GM19467 (cell line): ENCODE data around the gene DMRT1.
"Not testable (repeated sequence)": the region's sequence is repeated elsewhere in the genome, so short reads cannot be mapped to it uniquely, and the experiment has no call there.

Experiments
- ATAC-seq: cut with Tn5 transposase; IDR thresholded peaks from one replicate; pipeline ENCODE4 v1.9.1; 2021; ENCODE audit warnings: mild to moderate bottlenecking, moderate library complexity; ENCODE audit not compliant: unreplicated experiment

Gene DMRT1

DNA sequence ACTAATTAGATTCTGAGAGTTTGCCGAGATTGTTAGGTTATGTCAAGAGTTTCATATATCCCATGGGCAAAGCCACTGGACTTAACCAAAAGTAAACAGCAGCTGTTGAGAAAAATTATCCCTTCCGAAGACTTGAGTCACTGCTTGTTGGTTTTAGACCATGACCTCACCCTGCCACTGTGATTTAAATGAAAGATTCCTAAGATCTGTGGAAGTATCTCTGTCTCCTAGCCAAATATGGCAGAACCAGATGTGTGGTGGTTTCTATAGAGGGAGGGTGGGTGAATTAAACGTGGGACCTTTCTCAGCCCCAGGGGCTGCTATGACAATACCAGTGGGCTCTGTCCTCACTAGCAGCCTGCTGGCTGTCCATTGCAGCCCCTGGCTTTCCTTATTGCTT lies 154.3 kb downstream of the DMRT1 start:
- ATAC-seq: no peak

DNA sequence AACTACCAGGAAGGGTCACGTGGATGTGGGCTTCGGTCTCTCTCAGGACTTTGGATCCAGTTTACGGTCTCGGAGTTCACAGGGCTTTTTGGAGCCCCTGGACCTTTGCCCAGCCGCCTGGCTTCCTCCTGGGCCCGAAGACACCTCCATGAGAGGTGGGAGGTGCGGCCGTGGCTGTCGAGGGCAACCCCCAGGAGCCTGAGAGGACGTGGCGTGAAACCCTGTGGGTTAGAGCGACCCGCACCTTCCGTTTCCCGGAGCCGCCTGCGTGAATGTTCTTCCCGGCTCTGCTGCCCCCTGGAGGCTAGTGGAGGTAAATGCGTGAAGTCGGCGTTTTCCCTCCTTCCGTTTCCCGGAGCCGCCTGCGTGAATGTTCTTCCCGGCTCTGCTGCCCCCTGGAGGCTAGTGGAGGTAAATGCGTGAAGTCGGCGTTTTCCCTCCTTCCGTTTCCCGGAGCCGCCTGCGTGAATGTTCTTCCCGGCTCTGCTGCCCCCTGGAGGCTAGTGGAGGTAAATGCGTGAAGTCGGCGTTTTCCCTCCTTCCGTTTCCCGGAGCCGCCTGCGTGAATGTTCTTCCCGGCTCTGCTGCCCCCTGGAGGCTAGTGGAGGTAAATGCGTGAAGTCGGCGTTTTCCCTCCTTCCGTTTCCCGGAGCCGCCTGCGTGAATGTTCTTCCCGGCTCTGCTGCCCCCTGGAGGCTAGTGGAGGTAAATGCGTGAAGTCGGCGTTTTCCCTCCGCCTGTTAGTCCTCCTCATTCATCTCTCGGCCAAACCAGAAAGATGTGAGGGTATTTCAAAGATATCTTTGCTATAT lies 157.0 kb downstream of the DMRT1 start:
- ATAC-seq: not testable (repeated sequence)

- ATAC-seq: no peak
Observed at GRCh38 chr9:1001838-1002237, 160.3 kb downstream of the DMRT1 start.

GRCh38 chr9:1002678-1003077 lies 161.2 kb downstream of the DMRT1 start:
- no peak for ATAC-seq

DNA sequence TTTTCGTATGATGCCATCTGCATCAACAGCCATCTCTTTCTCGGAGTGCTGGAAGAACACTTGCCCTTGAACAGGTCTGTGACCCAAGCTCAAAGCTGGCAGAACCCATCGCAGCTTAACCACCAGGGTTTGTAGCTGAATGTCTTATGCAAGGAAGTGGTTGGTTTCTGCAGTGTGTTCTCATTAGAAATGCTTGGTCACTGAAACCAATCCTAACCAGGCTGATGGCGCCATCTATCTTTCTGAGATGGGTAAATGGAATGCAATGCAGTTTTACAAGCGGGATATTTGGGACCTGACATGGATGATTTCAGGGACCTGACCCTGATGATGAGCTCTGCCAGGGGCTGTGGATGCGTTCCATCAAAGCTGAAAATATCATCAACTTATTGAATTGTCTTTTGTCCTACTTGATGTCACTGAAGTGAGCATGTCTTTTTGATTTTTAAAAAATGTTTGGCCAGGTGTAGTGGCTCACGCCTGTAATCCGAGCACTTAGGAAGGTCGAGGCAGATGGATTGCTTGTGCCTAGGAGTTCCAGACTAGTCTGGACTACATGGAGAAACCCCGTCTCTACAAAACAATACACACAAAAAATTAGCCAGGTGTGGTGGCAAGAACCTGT lies 163.7 kb downstream of the DMRT1 start:
- no peak for ATAC-seq

GRCh38 chr9:1007312-1007711 lies 165.8 kb downstream of the DMRT1 start:
- no peak for ATAC-seq

- ATAC-seq: no peak
Observed at GRCh38 chr9:1008216-1008615, 166.7 kb downstream of the DMRT1 start.

GRCh38 chr9:1009101-1009707 lies 167.7 kb downstream of the DMRT1 start:
- peak; percentile 89 for ATAC-seq

DNA sequence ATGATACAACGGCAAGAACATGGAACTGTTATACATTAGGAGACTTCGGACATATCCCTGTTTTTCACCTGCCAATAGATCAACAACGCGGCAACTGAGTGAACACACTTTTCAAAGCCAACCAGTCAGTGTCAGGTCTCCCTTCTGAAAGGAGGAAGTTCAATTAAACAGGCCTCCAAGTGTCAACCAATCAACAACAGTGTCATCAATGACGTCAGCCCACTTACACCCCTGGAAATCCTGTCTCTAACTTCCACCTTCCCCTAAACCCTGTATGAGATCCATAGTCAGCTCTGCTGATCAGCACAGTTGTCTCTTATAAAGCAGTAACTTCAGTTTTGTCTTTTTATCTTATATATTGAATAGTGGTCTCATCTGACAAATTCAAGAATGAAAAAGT lies 171.5 kb downstream of the DMRT1 start:
- ATAC-seq: no peak

DNA sequence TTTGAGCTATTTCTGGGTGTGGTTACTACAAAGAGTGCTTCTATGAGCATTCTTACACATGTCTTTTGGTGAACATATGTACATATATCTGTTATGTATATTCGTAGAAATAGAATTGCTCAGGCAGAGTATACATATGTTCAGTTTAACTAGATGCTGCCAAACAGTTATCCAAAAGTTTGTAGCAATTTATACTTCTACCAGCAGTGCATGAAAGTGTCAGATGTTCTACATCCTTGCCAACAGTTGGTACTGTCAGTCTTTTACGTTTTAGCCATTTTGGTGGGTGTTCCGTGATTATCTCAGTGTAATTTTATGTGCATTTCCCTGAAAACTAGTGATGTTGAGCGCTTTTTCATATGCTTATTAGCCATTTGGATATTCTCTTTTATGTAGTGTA lies 172.7 kb downstream of the DMRT1 start:
- no peak for ATAC-seq

GRCh38 chr9:1014640-1015039 lies 173.1 kb downstream of the DMRT1 start:
- ATAC-seq: no peak

- ATAC-seq: no peak
Observed at GRCh38 chr9:1018121-1018520, 176.6 kb downstream of the DMRT1 start.
